Astrocyte (in vitro differentiated cells and primary cell): ENCODE measurements around the gene TICAM2. TPM values are rescaled to one million over a fixed set of nuclear protein-coding genes. Genes with fewer than 3 reads are reported as not detected.

Source experiments
- DNase-seq: peaks from one replicate; pipeline ENCODE4 v3.0.0-alpha.2; 2010; ENCODE audit warnings: low read depth
- FAIRE-seq: peaks from 2 replicates; lab custom pipeline; 2011; peaks lifted over from hg19 to GRCh38; lab: Jason Lieb, UNC
- H2AFZ ChIP-seq: 2 replicates; pipeline ENCODE4 v1.6.0; 2012; ENCODE audit warnings: low read depth, low read length, inconsistent platforms
- H3K27ac ChIP-seq: 2 replicates; pipeline ENCODE4 v1.5.1; 2011; ENCODE audit warnings: low read depth, low read length, inconsistent platforms
- H3K27me3 ChIP-seq: 2 replicates; pipeline ENCODE4 v1.6.0; 2011; ENCODE audit warnings: low read length, inconsistent platforms; ENCODE audit not compliant: insufficient read depth
- H3K36me3 ChIP-seq: 2 replicates; pipeline ENCODE4 v1.5.1; 2011; ENCODE audit warnings: low read length, inconsistent platforms; ENCODE audit not compliant: insufficient read depth
- H3K4me1 ChIP-seq: 2 replicates; pipeline ENCODE4 v1.5.1; 2011; ENCODE audit warnings: low read length, inconsistent platforms; ENCODE audit not compliant: insufficient read depth
- H3K4me2 ChIP-seq: 2 replicates; pipeline ENCODE4 v1.6.0; 2012; ENCODE audit warnings: low read length, inconsistent platforms
- H3K4me3 ChIP-seq: 2 replicates; pipeline ENCODE4 v1.5.1; 2011; ENCODE audit warnings: low read depth, mild to moderate bottlenecking, low read length, inconsistent platforms; ENCODE audit not compliant: insufficient read depth
- H3K79me2 ChIP-seq: 2 replicates; pipeline ENCODE4 v1.6.0; 2012; ENCODE audit warnings: mild to moderate bottlenecking, low read length, inconsistent platforms; ENCODE audit not compliant: insufficient read depth
- H3K9ac ChIP-seq: 2 replicates; pipeline ENCODE4 v1.6.0; 2012; ENCODE audit warnings: mild to moderate bottlenecking, low read length, inconsistent platforms
- H3K9me3 ChIP-seq: 2 replicates; pipeline ENCODE4 v1.5.1; 2012; ENCODE audit warnings: low read depth, mild to moderate bottlenecking, low read length, inconsistent platforms; ENCODE audit not compliant: insufficient read depth
- H4K20me1 ChIP-seq: 2 replicates; pipeline ENCODE4 v1.6.0; 2012; ENCODE audit warnings: low read length, inconsistent platforms; ENCODE audit not compliant: insufficient read depth
- H3K27ac Mint-ChIP-seq: one replicate; pipeline ENCODE4 v1.8.0; 2021; ENCODE audit warnings: mild to moderate bottlenecking, mixed read lengths; ENCODE audit not compliant: unreplicated experiment
- H3K27me3 Mint-ChIP-seq: one replicate; pipeline ENCODE4 v1.8.0; 2021; ENCODE audit warnings: low read depth, mixed read lengths; ENCODE audit not compliant: unreplicated experiment
- H3K36me3 Mint-ChIP-seq: one replicate; pipeline ENCODE4 v1.8.0; 2021; ENCODE audit warnings: low read depth, mixed read lengths; ENCODE audit not compliant: unreplicated experiment
- H3K4me1 Mint-ChIP-seq: one replicate; pipeline ENCODE4 v1.8.0; 2021; ENCODE audit warnings: low read depth, mixed read lengths; ENCODE audit not compliant: unreplicated experiment
- H3K4me3 Mint-ChIP-seq: one replicate; pipeline ENCODE4 v1.8.0; 2021; ENCODE audit warnings: mild to moderate bottlenecking, moderate library complexity, mixed read lengths; ENCODE audit not compliant: unreplicated experiment
- H3K9me3 Mint-ChIP-seq: one replicate; pipeline ENCODE4 v1.8.0; 2021; ENCODE audit warnings: mild to moderate bottlenecking, mixed read lengths; ENCODE audit not compliant: unreplicated experiment
- CTCF ChIP-seq: IDR thresholded peaks from 2 replicates; pipeline ENCODE4 v1.5.1; 2011; ENCODE audit warnings: low read depth, mild to moderate bottlenecking, inconsistent platforms, low read length, moderate library complexity; ENCODE audit not compliant: insufficient read depth
- EZH2 ChIP-seq: IDR thresholded peaks from 2 replicates; pipeline ENCODE4 v1.6.1; 2012; ENCODE audit warnings: mild to moderate bottlenecking, low read length, inconsistent platforms; ENCODE audit not compliant: insufficient read depth
- total RNA-seq: library from RNA; stranded (reverse); gene quantifications from 2 replicates; pipeline ENCODE4 v1.2.1, GENCODE V29; 2021

Gene TICAM2
- total RNA-seq, 1 donor from 2014 or later: 6.8 TPM

GRCh38 chr5:115561176-115561575 lies 41.1 kb downstream of the TICAM2 start:
- H3K9me3 Mint-ChIP-seq: peaks cover 4% of the 10 kb centered on the region
- H3K4me1 ChIP-seq: peaks cover 19% of the 10 kb centered on the region
- peaks cover 31% of the 10 kb centered on the region for H3K4me1 Mint-ChIP-seq
- H3K4me2 ChIP-seq: no peak overlapping the region
- no peak overlapping the region for H3K9ac ChIP-seq
- H4K20me1 ChIP-seq: no peaks in the 10 kb centered on the region
- no peak overlapping the region for H3K4me3 Mint-ChIP-seq
- H3K79me2 ChIP-seq: no peaks in the 10 kb centered on the region
- no peak overlapping the region for H3K4me3 ChIP-seq
- H3K27ac ChIP-seq: no peak overlapping the region
- DNase-seq (no peak), FAIRE-seq (no peak)
- H3K9me3 ChIP-seq: no peaks in the 10 kb centered on the region
- H2AFZ ChIP-seq: no peak overlapping the region
- no peak for TF ChIP-seq CTCF
- TF ChIP-seq EZH2: no peak
- no peak overlapping the region for H3K27ac Mint-ChIP-seq
- H3K36me3 Mint-ChIP-seq: no peaks in the 10 kb centered on the region
- no peaks in the 10 kb centered on the region for H3K36me3 ChIP-seq
- no peaks in the 10 kb centered on the region for H3K27me3 Mint-ChIP-seq
- no peaks in the 10 kb centered on the region for H3K27me3 ChIP-seq

GRCh38 chr5:115559524-115559923 lies 42.8 kb downstream of the TICAM2 start:
- Mint-ChIP-seq H3K4me3 (no peak overlapping the region), H3K4me1 (peaks cover 31% of the 10 kb centered on the region), H3K9me3 (peaks cover 4% of the 10 kb centered on the region), H3K27ac (peak overlapping the region; percentile 99), H3K36me3 (no peaks in the 10 kb centered on the region), H3K27me3 (no peaks in the 10 kb centered on the region)
- no peaks in the 10 kb centered on the region for H3K9me3 ChIP-seq
- peaks cover 19% of the 10 kb centered on the region for H3K4me1 ChIP-seq
- TF ChIP-seq EZH2: no peak
- no peaks in the 10 kb centered on the region for H3K79me2 ChIP-seq
- H3K27ac ChIP-seq: peak overlapping the region; percentile 82
- peak overlapping the region; percentile 34 for H3K4me2 ChIP-seq
- no peak overlapping the region for H3K4me3 ChIP-seq
- DNase-seq (peak; percentile 58), FAIRE-seq (peak; percentile 92)
- H4K20me1 ChIP-seq: no peaks in the 10 kb centered on the region
- H2AFZ ChIP-seq: no peak overlapping the region
- H3K36me3 ChIP-seq: no peaks in the 10 kb centered on the region
- H3K9ac ChIP-seq: no peak overlapping the region
- no peaks in the 10 kb centered on the region for H3K27me3 ChIP-seq

GRCh38 chr5:115558388-115558956 lies 43.8 kb downstream of the TICAM2 start:
- Histone ChIP-seq H3K27me3 (no peaks in the 10 kb centered on the region), H3K4me2 (no peak overlapping the region), H3K4me3 (no peak overlapping the region), H3K79me2 (no peaks in the 10 kb centered on the region), H2AFZ (peak overlapping the region; percentile 52), H3K27ac (peak overlapping the region; percentile 74), H3K36me3 (no peaks in the 10 kb centered on the region), H3K9ac (peak overlapping the region; percentile 18), H4K20me1 (no peaks in the 10 kb centered on the region), H3K4me1 (peaks cover 19% of the 10 kb centered on the region), H3K9me3 (no peaks in the 10 kb centered on the region)
- Mint-ChIP-seq H3K36me3 (no peaks in the 10 kb centered on the region), H3K4me1 (peaks cover 31% of the 10 kb centered on the region), H3K27ac (peak overlapping the region; percentile 99), H3K9me3 (peaks cover 4% of the 10 kb centered on the region), H3K27me3 (no peaks in the 10 kb centered on the region), H3K4me3 (no peak overlapping the region)
- no peak for TF ChIP-seq CTCF
- no peak for TF ChIP-seq EZH2
- DNase-seq (no peak), FAIRE-seq (no peak)
